ENCODE data around the gene TNS1. TPM values are rescaled to one million over a fixed set of nuclear protein-coding genes. Genes with fewer than 3 reads are reported as not detected.

TNS1 gene
- total and polyA plus RNA-seq, 2 donors from 2014 or later, result 44.8 to 471 TPM

GRCh38 chr2:217924346-217924901 lies 78.4 kb downstream of the TNS1 start:
- intact Hi-C loops (cut with DNase I), result no loop called here
- H3K4me1 ChIP-seq (ENCODE audit: control insufficient read depth in 2 of 3, insufficient read depth in 2 of 3, low read depth in 1 of 3, low read length in 3 of 3), result peaks cover 0 to 96% (median 90%) of the 10 kb centered on the region in 3 donors

DNA sequence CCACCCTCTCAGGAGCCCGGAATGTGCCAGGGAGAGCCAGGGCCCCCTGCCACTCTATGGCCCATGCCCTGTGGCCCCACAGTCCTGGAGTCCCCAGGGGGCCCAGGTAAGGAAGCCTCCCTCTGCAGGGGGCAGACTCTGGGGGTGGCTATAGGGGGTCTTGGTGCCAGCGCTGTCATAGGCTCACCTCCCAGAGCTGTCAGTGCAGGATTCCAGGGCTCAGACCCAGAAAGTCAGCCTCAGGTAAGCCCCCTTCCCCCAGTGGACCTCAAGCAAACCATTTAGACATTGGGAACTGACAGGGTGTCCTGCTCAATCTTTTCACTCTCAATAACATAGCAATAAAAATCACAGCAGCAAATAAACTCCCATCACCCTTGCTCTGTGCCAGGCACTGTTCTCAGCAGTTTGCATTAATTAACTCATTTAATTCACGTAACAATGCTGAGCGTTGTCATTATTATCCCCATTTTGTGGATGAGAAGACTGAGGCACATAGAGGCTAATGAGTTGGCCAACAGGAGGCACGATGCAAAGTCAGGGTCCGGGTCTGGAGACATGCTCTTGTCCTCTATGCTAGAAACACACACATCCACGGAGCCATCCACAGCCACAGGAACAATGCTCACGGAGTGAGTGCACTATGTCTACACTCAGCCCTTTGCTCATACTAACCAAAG lies 79.6 kb downstream of the TNS1 start:
- H3K9ac ChIP-seq (ENCODE audit: low read length in 3 of 3), result peak overlapping the region in 2 of 3 donors; percentile 51 to 76
- intact Hi-C loops (cut with DNase I), result no loop called here
- peaks cover 0 to 42% (median 3%) of the 10 kb centered on the region in 3 donors for H3K36me3 ChIP-seq (ENCODE audit: control insufficient read depth in 2 of 3, insufficient read depth in 3 of 3, low read length in 3 of 3)
- peak overlapping the region in 1 of 3 donors; percentile 2 for H3K4me3 ChIP-seq (ENCODE audit: low read length in 3 of 3)
- TF ChIP-seq, protein P1, sequence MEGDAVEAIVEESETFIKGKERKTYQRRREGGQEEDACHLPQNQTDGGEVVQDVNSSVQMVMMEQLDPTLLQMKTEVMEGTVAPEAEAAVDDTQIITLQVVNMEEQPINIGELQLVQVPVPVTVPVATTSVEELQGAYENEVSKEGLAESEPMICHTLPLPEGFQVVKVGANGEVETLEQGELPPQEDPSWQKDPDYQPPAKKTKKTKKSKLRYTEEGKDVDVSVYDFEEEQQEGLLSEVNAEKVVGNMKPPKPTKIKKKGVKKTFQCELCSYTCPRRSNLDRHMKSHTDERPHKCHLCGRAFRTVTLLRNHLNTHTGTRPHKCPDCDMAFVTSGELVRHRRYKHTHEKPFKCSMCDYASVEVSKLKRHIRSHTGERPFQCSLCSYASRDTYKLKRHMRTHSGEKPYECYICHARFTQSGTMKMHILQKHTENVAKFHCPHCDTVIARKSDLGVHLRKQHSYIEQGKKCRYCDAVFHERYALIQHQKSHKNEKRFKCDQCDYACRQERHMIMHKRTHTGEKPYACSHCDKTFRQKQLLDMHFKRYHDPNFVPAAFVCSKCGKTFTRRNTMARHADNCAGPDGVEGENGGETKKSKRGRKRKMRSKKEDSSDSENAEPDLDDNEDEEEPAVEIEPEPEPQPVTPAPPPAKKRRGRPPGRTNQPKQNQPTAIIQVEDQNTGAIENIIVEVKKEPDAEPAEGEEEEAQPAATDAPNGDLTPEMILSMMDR (IDR thresholded peaks at IDR 0.05; ENCODE audit: borderline replicate concordance, extremely low read depth, insufficient read depth), result no peak
- H3K4me1 ChIP-seq (ENCODE audit: control insufficient read depth in 2 of 3, insufficient read depth in 2 of 3, low read depth in 1 of 3, low read length in 3 of 3), result peaks cover 0 to 95% (median 86%) of the 10 kb centered on the region in 3 donors
- H3K27me3 ChIP-seq (ENCODE audit: control insufficient read depth, insufficient read depth, low read length), result no peaks in the 10 kb centered on the region
- H3K27ac ChIP-seq (ENCODE audit: low read depth in 2 of 2, low read length in 2 of 2), result peak overlapping the region; percentile 89 to 95
- no peak for DNase-seq
- no peak for FAIRE-seq
- no peaks in the 10 kb centered on the region for H3K9me3 ChIP-seq (ENCODE audit: control insufficient read depth in 2 of 3, insufficient read depth in 1 of 3, low read length in 3 of 3)

More at GRCh38 chr2:217924346-217924901, 78.4 kb downstream of the TNS1 start:
- no peaks in the 10 kb centered on the region for H3K9me3 ChIP-seq (ENCODE audit: control insufficient read depth in 2 of 3, insufficient read depth in 1 of 3, low read length in 3 of 3)
- no peak for FAIRE-seq
- H3K4me3 ChIP-seq (ENCODE audit: low read length in 3 of 3), result peak overlapping the region in 1 of 3 donors; percentile 2
- peaks cover 0 to 34% (median 1%) of the 10 kb centered on the region in 3 donors for H3K36me3 ChIP-seq (ENCODE audit: control insufficient read depth in 2 of 3, insufficient read depth in 3 of 3, low read length in 3 of 3)
- TF ChIP-seq, protein P1 (IDR thresholded peaks at IDR 0.05; ENCODE audit: borderline replicate concordance, extremely low read depth, insufficient read depth), result no peak
- H3K27me3 ChIP-seq (ENCODE audit: control insufficient read depth, insufficient read depth, low read length), result no peaks in the 10 kb centered on the region
- peak overlapping the region; percentile 89 to 95 for H3K27ac ChIP-seq (ENCODE audit: low read depth in 2 of 2, low read length in 2 of 2)
- no peak for DNase-seq
- peak overlapping the region in 1 of 3 donors; percentile 30 for H3K9ac ChIP-seq (ENCODE audit: low read length in 3 of 3)

GRCh38 chr2:217922101-217923006 lies 80.4 kb downstream of the TNS1 start:
- Histone ChIP-seq H3K4me3 (ENCODE audit: low read length in 3 of 3) (peak overlapping the region in 1 of 3 donors; percentile 27), H3K9me3 (ENCODE audit: control insufficient read depth in 2 of 3, insufficient read depth in 1 of 3, low read length in 3 of 3) (no peaks in the 10 kb centered on the region), H3K9ac (ENCODE audit: low read length in 3 of 3) (peak overlapping the region in 2 of 3 donors; percentile 45 to 76), H3K27ac (ENCODE audit: low read depth in 2 of 2, low read length in 2 of 2) (peak overlapping the region; percentile 89 to 95), H3K4me1 (ENCODE audit: control insufficient read depth in 2 of 3, insufficient read depth in 2 of 3, low read depth in 1 of 3, low read length in 3 of 3) (peaks cover 0 to 94% (median 85%) of the 10 kb centered on the region in 3 donors), H3K27me3 (ENCODE audit: control insufficient read depth, insufficient read depth, low read length) (no peaks in the 10 kb centered on the region), H3K36me3 (ENCODE audit: control insufficient read depth in 2 of 3, insufficient read depth in 3 of 3, low read length in 3 of 3) (peaks cover 0 to 46% (median 3%) of the 10 kb centered on the region in 3 donors)
- peak in 2 of 5 donors; percentile 47 to 69 for DNase-seq
- intact Hi-C loops (cut with DNase I), result no loop called here
- FAIRE-seq, result no peak
- TF ChIP-seq, protein P1 (IDR thresholded peaks at IDR 0.05; ENCODE audit: borderline replicate concordance, extremely low read depth, insufficient read depth), result peak; percentile 18
